Parathyroid adenoma (tissue), 2 donors: ENCODE data around the gene RIOX2.

Experiments
- H2AFZ ChIP-seq: fragments of 300-600 bp; sonication (generic); one replicate; pipeline ENCODE4 v1.7.0; 2017; ENCODE audit warnings: antibody characterized with exemption, mild to moderate bottlenecking
- H3K27ac ChIP-seq: fragments of 300-600 bp; sonication (generic); one replicate; pipeline ENCODE4 v1.7.0; 2017
- H3K27me3 ChIP-seq: fragments of 300-600 bp; sonication (generic); one replicate; pipeline ENCODE4 v1.7.0; 2017; ENCODE audit warnings: low read length; ENCODE audit not compliant: control insufficient read depth, insufficient read depth
- H3K36me3 ChIP-seq: fragments of 300-600 bp; sonication (generic); one replicate; pipeline ENCODE4 v1.7.0; 2017; ENCODE audit warnings: low read length; ENCODE audit not compliant: control insufficient read depth, insufficient read depth
- H3K4me1 ChIP-seq: fragments of 300-600 bp; sonication (generic); one replicate; pipeline ENCODE4 v1.7.0; 2017; ENCODE audit warnings: control low read depth
- H3K4me2 ChIP-seq: fragments of 300-600 bp; sonication (generic); one replicate; pipeline ENCODE4 v1.7.0; 2017; ENCODE audit warnings: low read length
- H3K4me3 ChIP-seq: fragments of 300-600 bp; sonication (generic); one replicate; pipeline ENCODE4 v1.7.0; 2017; ENCODE audit warnings: low read depth, low read length
- H3K79me2 ChIP-seq: fragments of 300-600 bp; sonication (generic); one replicate; pipeline ENCODE4 v1.7.0; 2017; ENCODE audit warnings: control low read depth
- H3K9ac ChIP-seq: fragments of 300-600 bp; sonication (generic); one replicate; pipeline ENCODE4 v1.7.0; 2017; ENCODE audit warnings: mild to moderate bottlenecking
- H3K9me3 ChIP-seq: fragments of 300-600 bp; sonication (generic); one replicate; pipeline ENCODE4 v1.7.0; 2017; ENCODE audit warnings: low read length; ENCODE audit not compliant: control insufficient read depth
- CTCF ChIP-seq: fragments of 300-600 bp; sonication (generic); IDR thresholded peaks from one replicate; pipeline ENCODE4 v1.7.0; 2017; ENCODE audit warnings: antibody characterized with exemption, mild to moderate bottlenecking
- donor health status: primary hyperparathyroidism.

The RIOX2 gene

GRCh38 chr3:97971679-97972567, at the start of gene RIOX2:
TSS of gene RIOX2 (minus strand) at chr3:97972431. CDS start at chr3:97967593, 4,838 bp downstream.
- peak within 1 kb of the TSS; percentile 51 for H3K27ac ChIP-seq
- H3K4me2 ChIP-seq = peak within 1 kb of the TSS; percentile 69
- no peaks in the 10 kb centered on the region for H3K36me3 ChIP-seq
- no peaks in the 10 kb centered on the region for H3K79me2 ChIP-seq
- no peak within 1 kb of the TSS for H3K9ac ChIP-seq
- H3K4me3 ChIP-seq = peak within 1 kb of the TSS; percentile 48
- H3K4me1 ChIP-seq = peaks cover 5% of the 10 kb centered on the region
- H2AFZ ChIP-seq = peak within 1 kb of the TSS; percentile 59
- TF ChIP-seq CTCF = no peak
- no peaks in the 10 kb centered on the region for H3K27me3 ChIP-seq
- no peaks in the 10 kb centered on the region for H3K9me3 ChIP-seq

GRCh38 chr3:98020412-98020811, 48.2 kb upstream of the RIOX2 start:
- TF ChIP-seq CTCF = no peak
- H3K4me3 ChIP-seq = no peak overlapping the region
- H3K4me2 ChIP-seq = no peak overlapping the region
- no peaks in the 10 kb centered on the region for H3K79me2 ChIP-seq
- H3K4me1 ChIP-seq = no peaks in the 10 kb centered on the region
- no peak overlapping the region for H3K9ac ChIP-seq
- no peaks in the 10 kb centered on the region for H3K36me3 ChIP-seq
- H2AFZ ChIP-seq = no peak overlapping the region
- no peaks in the 10 kb centered on the region for H3K9me3 ChIP-seq
- no peak overlapping the region for H3K27ac ChIP-seq
- no peaks in the 10 kb centered on the region for H3K27me3 ChIP-seq

DNA sequence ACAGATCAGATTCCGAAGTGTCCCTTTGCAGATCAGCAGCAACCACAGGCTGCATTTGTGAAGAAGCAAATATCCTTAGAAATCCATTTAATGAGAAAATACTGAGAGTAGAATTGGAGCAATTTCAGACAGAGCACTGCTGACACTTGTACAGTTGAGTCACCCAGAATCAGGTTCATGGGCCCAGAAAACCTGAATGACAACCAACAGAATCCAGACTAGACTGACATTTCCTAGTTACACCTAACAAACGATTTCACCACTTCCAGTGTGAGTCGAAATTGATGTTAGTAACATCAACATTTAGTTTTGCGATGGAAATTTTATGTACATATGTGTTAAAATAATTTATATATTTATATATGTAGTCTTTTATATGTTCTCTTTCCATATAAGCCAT, 46.1 kb upstream of the RIOX2 start:
- no peaks in the 10 kb centered on the region for H3K79me2 ChIP-seq
- H3K27me3 ChIP-seq = no peaks in the 10 kb centered on the region
- no peak overlapping the region for H3K4me3 ChIP-seq
- no peaks in the 10 kb centered on the region for H3K9me3 ChIP-seq
- no peak for TF ChIP-seq CTCF
- H3K4me1 ChIP-seq = no peaks in the 10 kb centered on the region
- H3K27ac ChIP-seq = no peak overlapping the region
- no peak overlapping the region for H2AFZ ChIP-seq
- H3K36me3 ChIP-seq = no peaks in the 10 kb centered on the region
- H3K4me2 ChIP-seq = no peak overlapping the region
- no peak overlapping the region for H3K9ac ChIP-seq

DNA sequence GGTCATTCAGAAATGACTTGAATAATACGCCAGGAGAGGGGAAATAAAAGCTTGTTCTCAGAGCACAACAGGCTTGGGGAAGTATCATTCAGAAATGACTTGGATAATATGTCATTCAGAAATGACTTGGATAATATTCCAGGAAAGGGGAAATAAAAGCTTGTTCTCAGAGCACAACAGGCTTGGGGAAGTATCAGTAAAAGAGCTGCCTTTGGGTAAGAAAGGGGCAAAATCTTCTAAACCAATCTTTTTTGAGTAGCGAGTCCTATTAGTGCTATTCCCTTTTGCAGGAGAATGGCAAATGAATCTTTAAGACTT, 42.0 kb upstream of the RIOX2 start:
- H3K4me1 ChIP-seq = no peaks in the 10 kb centered on the region
- H3K36me3 ChIP-seq = no peaks in the 10 kb centered on the region
- no peak overlapping the region for H2AFZ ChIP-seq
- H3K9ac ChIP-seq = no peak overlapping the region
- no peak overlapping the region for H3K4me3 ChIP-seq
- H3K27me3 ChIP-seq = no peaks in the 10 kb centered on the region
- no peak for TF ChIP-seq CTCF
- no peaks in the 10 kb centered on the region for H3K79me2 ChIP-seq
- H3K4me2 ChIP-seq = no peak overlapping the region
- H3K9me3 ChIP-seq = no peaks in the 10 kb centered on the region
- H3K27ac ChIP-seq = no peak overlapping the region
